ENCODE results near the gene KCNK16. TPM values are rescaled to one million over a fixed set of nuclear protein-coding genes. Genes with fewer than 3 reads are reported as not detected.
A peak's percentile ranks its signal among the peaks of the same experiment; 100 is the strongest.

The KCNK16 gene
- total RNA-seq, 4 donors from 2014 or later, result 0.88 TPM; not detected in 3

- Histone ChIP-seq H3K27ac (no peak overlapping the region), H3K4me1 (peaks cover 3 to 9% of the 10 kb centered on the region in 2 donors), H3K36me3 (no peaks in the 10 kb centered on the region), H3K4me3 (replicated peaks in 1 of 3) (no peak overlapping the region), H3K9me3 (no peaks in the 10 kb centered on the region), H3K27me3 (no peaks in the 10 kb centered on the region)
- WGBS, 2 donors, result 33 to 35% methylated on average over 3 of the region's 3 CpGs
- TF ChIP-seq CTCF (IDR thresholded peaks at IDR 0.05) (no peak), POLR2A (IDR thresholded peaks at IDR 0.05) (no peak)
- intact Hi-C loops (cut with DNase I), result no loop called here
- peak; percentile 80 to 82 for DNase-seq
Measured at GRCh38 chr6:39330476-39330875, 8.0 kb upstream of the KCNK16 start.

DNA sequence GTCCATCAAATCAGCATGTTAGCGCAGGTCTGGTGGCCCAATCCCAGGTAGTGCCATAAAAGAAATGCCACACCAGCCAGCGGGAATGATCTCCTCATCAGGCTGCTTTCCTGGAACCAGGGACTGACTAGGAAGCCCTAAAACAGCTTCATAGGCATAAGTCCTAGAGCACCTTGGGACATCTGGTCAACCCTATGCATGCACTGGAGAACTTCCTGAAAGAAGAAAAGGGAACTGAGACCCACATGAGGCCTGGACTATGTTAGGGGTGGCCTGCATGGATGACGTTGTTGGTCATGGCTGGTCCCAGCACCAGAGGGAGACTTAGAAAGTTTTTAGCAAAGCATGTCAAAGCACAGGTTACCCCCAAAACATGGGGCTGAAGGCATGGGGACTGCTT is 7.6 kb upstream of the KCNK16 start:
- H3K9me3 ChIP-seq, result no peaks in the 10 kb centered on the region
- H3K4me1 ChIP-seq, result peaks cover 3 to 9% of the 10 kb centered on the region in 2 donors
- intact Hi-C loops (cut with DNase I), result no loop called here
- no peak overlapping the region for H3K4me3 ChIP-seq (replicated peaks in 1 of 3)
- no peak for DNase-seq
- no peak overlapping the region for H3K27ac ChIP-seq
- H3K27me3 ChIP-seq, result no peaks in the 10 kb centered on the region
- 76 to 85% methylated on average over 3 of the region's 3 CpGs for WGBS, 2 donors
- no peaks in the 10 kb centered on the region for H3K36me3 ChIP-seq
- TF ChIP-seq CTCF (IDR thresholded peaks at IDR 0.05) (no peak), POLR2A (IDR thresholded peaks at IDR 0.05) (no peak)

DNA sequence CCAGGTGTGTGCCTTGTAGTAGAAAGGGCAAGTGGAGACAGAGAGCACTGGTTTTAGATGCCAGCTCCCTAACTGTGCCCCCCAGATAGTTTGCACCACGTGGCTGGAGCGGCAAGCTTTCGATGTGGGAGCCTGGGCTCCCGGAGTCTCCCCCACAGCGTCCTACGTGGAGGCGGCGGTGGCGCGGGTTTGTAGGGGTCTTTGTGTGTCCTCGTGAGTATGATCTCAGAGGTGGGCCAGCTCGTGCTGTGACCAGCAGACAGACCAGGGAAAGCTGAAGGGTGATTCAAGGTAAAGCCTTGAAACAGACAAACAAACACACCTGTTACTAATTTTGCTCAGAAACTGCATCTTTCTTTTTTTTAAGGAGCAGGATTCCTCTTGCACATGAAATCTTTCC is 5.6 kb upstream of the KCNK16 start:
- Histone ChIP-seq H3K4me1 (peaks cover 5 to 9% of the 10 kb centered on the region in 2 donors), H3K4me3 (replicated peaks in 1 of 3) (no peak overlapping the region), H3K36me3 (no peaks in the 10 kb centered on the region), H3K9me3 (no peaks in the 10 kb centered on the region), H3K27me3 (no peaks in the 10 kb centered on the region), H3K27ac (no peak overlapping the region)
- DNase-seq, result no peak
- intact Hi-C loops (cut with DNase I), result no loop called here
- TF ChIP-seq POLR2A (IDR thresholded peaks at IDR 0.05), result no peak
- no peak for TF ChIP-seq CTCF (IDR thresholded peaks at IDR 0.05)
- WGBS, 2 donors, result 67 to 82% methylated on average over 12 of the region's 12 CpGs

GRCh38 chr6:39327507-39327906 is 5.0 kb upstream of the KCNK16 start:
- intact Hi-C loops (cut with DNase I), result no loop called here
- Histone ChIP-seq H3K27ac (no peak overlapping the region), H3K9me3 (no peaks in the 10 kb centered on the region), H3K4me3 (replicated peaks in 1 of 3) (no peak overlapping the region), H3K27me3 (no peaks in the 10 kb centered on the region), H3K4me1 (peaks cover 9 to 14% of the 10 kb centered on the region in 2 donors), H3K36me3 (no peaks in the 10 kb centered on the region)
- DNase-seq, result no peak
- TF ChIP-seq CTCF (IDR thresholded peaks at IDR 0.05) (no peak), POLR2A (IDR thresholded peaks at IDR 0.05) (no peak)
- WGBS, 2 donors, result 57 to 59% methylated on average over 5 of the region's 5 CpGs

- peaks cover 10% of the 10 kb centered on the region in 2 donors for H3K4me1 ChIP-seq
- no peak for TF ChIP-seq CTCF (IDR thresholded peaks at IDR 0.05)
- no peak for TF ChIP-seq POLR2A (IDR thresholded peaks at IDR 0.05)
- H3K27ac ChIP-seq, result no peak overlapping the region
- H3K36me3 ChIP-seq, result no peaks in the 10 kb centered on the region
- no peaks in the 10 kb centered on the region for H3K27me3 ChIP-seq
- H3K9me3 ChIP-seq, result no peaks in the 10 kb centered on the region
- 79 to 84% methylated on average over 5 of the region's 5 CpGs for WGBS, 2 donors
- H3K4me3 ChIP-seq (replicated peaks in 1 of 3), result no peak overlapping the region
- DNase-seq, result no peak
- intact Hi-C loops (cut with DNase I), result no loop called here
Measured at GRCh38 chr6:39321761-39322160, 741 bp downstream of the KCNK16 start.
